T-helper 2 cell treated with Interferon-gamma antibody and Interleukin-4, amounts not matched to agents 100 ng/mL and 5 ng/mL, for 36 hours (primary cell): ENCODE measurements around the gene JMY. TPM values are rescaled to one million over a fixed set of nuclear protein-coding genes. Genes with fewer than 3 reads are reported as not detected.

Experiments used
- intact Hi-C: fragments of 100-400 bp; cut with micrococcal nuclease; formaldehyde crosslinking; loops from one replicate; pipeline ENCODE4 v1.15.1; 2023
- total RNA-seq: library from RNA; stranded (reverse); gene quantifications from 2 replicates; pipeline ENCODE4 v1.2.3, GENCODE V29; 2022

The JMY gene
- total RNA-seq, 1 donor from 2014 or later = 3.6 TPM

DNA sequence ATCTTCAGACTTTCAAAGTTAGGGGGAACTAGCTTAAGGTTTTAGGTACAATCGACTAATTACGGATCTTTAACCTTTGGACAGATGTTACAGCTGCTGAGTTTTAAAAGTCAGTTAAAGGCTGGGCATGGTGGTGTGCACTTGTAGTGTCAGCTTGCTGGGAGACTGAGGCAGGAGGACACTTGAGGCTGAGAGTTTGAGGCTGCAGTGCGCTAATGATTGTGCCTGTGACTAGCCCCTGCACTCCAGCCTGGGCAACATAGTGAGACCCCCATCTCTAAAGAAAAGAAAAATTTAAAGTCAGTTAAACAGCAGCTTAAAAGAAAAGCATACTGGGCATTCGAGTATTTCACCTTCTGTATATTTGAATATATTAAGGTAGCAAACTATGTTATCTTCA lies 51.4 kb downstream of the JMY start:
- intact Hi-C loops = no loop called here

DNA sequence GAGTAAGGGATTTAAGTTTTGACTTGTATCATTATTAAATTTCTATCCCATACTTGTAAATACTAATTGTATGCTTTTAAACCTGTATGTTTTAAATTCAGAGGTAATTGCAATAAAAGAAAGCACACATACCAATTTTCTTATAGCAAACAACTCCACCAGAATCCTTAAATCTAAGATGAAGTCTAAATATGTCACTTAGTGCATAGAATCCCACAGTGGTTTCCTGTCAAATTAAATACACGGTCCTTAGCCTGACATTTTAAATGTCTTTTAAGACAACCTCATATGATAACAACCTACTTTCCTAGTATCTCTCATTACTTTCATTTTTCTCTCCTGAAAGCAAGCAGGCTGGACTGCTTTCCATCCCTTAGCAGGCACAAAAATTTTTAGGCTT lies 52.0 kb downstream of the JMY start:
- intact Hi-C loops = no loop called here

GRCh38 chr5:79295029-79295428 lies 59.1 kb downstream of the JMY start:
- intact Hi-C loops = no loop called here

DNA sequence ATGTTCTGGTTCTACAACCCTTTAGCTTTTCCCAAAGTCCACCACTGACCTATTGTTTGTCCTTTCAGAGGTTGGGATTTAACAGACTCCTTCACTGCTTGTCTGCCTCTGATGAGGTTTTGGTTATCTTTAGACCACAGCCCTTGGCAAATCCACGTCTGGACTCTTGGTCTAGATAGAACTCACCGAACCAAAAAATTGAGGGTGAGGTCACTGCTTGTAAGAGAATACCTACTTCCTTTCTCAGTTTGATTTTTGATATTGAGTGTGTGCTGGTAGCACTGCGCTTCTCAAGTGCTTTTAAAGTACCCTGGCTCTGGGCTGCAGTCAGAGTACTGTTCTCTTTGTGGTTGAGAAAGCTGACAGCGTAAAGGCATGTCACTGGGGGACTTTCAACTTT lies 61.7 kb downstream of the JMY start:
- intact Hi-C loops = no loop called here

- intact Hi-C loops = no loop called here
These were observed 65.2 kb downstream of the JMY start for GRCh38 chr5:79301046-79301712.

DNA sequence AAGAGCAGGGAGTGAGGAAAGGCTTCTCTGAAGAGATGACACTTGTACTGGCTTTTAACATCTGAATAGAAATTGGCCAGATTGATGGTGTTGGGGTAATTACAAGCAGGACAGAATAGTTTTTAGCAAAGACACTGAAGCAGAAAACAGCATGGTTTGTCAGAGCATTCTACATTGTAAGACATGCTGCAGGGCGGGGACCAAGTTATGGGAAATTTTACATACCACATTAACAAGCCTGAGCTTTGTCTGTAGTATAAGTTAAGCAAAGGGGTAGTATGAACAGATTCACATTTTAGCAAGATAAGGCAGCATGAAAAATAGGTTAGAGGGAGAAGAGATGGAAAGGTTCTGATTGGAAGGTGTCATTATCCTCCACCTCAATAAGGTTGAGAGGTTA lies 66.5 kb downstream of the JMY start:
- intact Hi-C loops = no loop called here

DNA sequence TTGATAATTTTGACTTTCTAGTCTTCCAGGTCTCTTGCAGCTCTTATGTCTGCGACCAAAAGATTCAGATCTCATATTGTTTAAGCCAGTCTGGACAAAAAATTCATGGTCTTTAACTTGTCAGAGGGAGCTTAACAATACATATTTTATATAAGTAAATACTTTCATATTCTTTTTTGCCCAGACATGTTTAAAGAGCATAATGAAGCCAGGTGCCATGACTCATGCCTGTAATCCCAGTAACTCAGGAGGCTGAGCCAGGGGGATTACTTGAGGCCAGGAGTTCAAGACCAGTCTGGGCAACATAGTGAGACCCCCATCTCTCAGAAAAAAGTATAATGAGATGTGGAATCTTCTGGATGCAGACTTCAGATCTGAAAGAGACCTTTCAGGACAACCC lies 69.8 kb downstream of the JMY start:
- intact Hi-C loops = no loop called here

DNA sequence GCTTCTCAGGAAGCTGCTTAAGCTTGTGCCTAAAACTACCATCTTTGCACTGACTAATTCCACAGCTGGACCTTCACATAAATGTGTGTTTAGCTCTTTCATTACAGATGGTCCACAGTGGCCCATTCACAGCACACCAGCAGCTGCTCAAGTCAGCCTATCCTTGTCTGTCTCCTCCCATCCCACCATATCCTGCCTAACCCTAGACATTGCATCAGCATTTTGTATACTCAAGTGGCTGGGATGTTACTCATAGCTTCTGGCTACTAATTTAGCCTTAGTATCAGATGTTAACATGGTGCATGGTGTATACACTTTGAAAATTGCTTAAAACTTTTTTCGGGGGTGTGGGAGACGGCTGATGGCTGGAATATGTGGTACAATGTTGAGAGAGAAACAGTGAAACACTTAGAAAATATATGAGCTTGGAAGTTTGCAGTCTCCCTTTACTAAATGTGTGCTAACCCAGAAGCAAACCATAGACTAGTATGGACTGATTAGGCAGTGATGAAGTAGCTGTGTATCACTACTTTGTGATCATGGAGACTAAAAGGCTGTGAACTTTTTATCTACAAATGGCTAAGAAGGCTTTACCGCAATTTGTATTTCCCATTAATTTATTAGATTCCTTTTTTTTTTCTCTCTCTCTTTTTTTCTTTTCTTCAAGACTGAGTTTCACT lies 83.1 kb downstream of the JMY start:
- intact Hi-C loops = no loop called here

DNA sequence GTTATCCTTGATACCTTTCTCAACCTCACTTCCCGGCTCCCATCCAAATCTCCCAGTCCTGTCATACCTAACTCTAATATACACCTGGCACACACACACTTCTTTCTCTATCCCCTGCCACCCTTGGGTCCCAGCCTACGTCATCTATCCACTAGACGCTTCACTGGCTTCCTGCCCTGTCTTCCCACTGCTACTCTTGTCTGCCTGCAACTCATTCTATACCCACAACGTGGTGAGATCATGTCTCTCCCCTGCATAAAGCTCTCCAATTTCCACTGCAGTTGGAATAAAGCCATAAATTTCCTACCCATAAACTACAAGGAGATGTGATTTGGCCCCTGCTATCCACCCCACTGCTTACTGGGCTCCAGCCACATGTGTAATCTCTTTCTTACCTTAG lies 93.5 kb downstream of the JMY start:
- intact Hi-C loops = no loop called here

DNA sequence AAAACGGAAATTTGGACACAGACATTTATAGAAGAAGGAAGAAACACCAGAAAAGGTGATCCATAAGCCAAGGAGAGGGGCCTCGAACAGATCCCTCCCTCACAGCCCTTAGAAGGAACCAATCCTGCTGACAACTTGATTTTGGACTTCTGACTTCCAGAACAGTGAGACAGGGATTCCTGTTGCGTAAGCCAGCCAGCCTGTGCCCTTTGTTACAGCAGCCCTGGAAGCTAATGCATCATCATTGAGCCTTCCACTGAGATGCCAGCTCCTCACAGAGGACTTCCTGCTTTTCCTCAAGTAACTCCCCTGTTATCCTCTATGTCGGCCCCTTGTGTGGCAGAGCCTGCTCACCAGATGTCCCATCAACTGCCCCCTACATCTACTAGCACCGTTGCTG lies 94.1 kb downstream of the JMY start:
- intact Hi-C loops = no loop called here

GRCh38 chr5:79333852-79334557 lies 98.1 kb downstream of the JMY start:
- intact Hi-C loops = no loop called here

DNA sequence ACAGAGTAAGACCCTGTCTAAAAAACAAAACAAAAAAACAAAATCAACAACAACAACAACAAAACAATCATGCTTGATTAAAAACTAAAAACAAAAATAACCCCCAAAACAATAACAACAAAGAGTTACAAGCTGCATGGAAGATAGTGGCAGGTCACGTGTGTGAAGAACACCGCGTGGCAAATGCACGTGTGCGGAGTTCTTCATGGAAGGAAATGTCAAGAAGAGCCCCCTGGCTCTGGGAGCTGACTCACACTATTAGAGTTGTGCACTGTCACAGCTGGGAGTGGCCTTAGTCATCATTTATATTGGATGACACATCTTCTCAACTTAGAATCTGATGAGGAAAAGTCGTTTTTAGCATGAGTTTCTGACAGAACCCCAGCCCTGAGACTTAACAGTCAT lies 110.5 kb downstream of the JMY start:
- intact Hi-C loops = no loop called here

- intact Hi-C loops = no loop called here
These were observed 113.1 kb downstream of the JMY start for GRCh38 chr5:79349047-79349446.

DNA sequence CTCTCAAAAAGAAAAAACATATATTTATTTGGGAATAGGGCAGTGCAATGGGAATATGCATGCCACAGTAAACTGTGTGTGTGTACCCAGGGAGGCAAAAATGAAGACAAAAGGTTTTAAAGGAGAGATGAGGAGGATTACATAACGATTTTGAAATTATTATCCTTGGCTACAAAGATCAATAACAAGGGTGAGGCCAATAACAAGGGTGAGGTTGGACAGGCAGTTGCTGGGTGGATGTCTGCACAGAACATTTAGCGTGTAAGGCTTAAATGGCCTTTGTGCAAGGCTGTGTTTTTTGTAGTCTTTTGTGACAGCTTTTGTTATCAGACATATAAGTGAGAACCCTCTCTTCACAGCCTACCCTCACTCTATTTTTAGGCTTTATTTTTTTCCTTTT lies 114.0 kb downstream of the JMY start:
- intact Hi-C loops = no loop called here

- intact Hi-C loops = no loop called here
These were observed 121.5 kb downstream of the JMY start for GRCh38 chr5:79357398-79357797.

Other genes with a start within 250 kb of the JMY start
- gene DMGDH, start 166.5 kb upstream of the JMY start, total RNA-seq = 1.0 TPM in 1 of 2 replicates, not detected in the other
- not detected in 2 replicates for gene BHMT2, start 166.4 kb upstream of the JMY start, total RNA-seq
- gene BHMT, start 124.3 kb upstream of the JMY start, total RNA-seq = not detected in 2 replicates